ENCODE results near the gene CHST6. TPM values are rescaled to one million over a fixed set of nuclear protein-coding genes. Genes with fewer than 3 reads are reported as not detected.
"Not testable (repeated sequence)": the region's sequence is repeated elsewhere in the genome, so short reads cannot be mapped to it uniquely, and the experiment has no call there.

CHST6 gene
- total RNA-seq, 3 donors from 2014 or later = 1.8 to 2.9 (median 2.9) TPM

DNA sequence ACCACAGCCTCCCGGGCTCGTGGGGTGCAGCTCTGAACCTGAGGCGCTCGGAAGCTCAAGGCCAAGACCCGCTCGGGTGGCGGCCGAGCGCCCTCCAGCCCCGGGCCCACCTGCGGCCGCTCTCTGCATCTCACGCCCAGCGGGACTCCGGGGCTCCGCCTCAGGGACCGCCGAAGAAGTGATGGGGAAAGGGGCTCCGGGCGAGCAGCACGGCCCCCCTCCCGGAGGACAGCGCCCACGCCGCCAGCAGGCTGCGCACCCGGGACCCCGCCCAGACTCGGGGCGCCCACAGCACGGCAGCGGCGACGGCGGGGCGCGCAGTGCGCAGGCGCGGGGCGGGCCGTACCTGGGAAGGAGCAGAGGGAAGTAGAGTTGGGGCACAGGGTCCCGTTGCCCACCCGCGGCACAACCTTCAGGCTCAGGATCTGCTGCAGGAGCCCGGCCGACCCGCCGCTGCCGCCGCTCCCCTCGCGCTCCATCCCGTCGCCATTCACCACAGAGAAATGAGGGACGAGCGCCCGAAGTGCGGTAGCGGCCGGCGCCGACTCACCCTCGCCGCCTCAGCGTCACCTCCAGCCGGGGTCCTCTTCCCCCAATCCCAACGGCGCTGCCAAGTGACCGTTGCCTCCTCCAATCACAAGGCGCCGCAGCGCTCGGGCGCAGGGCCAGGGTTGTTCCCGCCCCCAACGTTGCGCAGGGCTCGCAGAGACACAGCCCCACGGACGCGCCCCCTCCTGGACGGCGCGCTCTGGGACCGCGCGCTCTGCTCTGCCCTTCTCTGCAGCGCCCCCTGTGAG, 30.9 kb downstream of the CHST6 start, which contains the start of gene TMEM170A:
TMEM170A (minus strand) TSS at position 568 of the 797 bp plus-strand sequence; CDS start at position 479, 89 bp downstream.
- ATAC-seq (peak; percentile 96), DNase-seq (peak; percentile 100)
- peaks cover 5% of the 10 kb centered on the region for H3K36me3 ChIP-seq (ENCODE audit: low read depth)
- intact Hi-C loops (cut with DNase I, micrococcal nuclease) = loop anchor here (10.0 kb wide), 2 partner anchors 50 to 270 kb away; no protein-coding TSS in a partner anchor
- TF ChIP-seq, protein P1, sequence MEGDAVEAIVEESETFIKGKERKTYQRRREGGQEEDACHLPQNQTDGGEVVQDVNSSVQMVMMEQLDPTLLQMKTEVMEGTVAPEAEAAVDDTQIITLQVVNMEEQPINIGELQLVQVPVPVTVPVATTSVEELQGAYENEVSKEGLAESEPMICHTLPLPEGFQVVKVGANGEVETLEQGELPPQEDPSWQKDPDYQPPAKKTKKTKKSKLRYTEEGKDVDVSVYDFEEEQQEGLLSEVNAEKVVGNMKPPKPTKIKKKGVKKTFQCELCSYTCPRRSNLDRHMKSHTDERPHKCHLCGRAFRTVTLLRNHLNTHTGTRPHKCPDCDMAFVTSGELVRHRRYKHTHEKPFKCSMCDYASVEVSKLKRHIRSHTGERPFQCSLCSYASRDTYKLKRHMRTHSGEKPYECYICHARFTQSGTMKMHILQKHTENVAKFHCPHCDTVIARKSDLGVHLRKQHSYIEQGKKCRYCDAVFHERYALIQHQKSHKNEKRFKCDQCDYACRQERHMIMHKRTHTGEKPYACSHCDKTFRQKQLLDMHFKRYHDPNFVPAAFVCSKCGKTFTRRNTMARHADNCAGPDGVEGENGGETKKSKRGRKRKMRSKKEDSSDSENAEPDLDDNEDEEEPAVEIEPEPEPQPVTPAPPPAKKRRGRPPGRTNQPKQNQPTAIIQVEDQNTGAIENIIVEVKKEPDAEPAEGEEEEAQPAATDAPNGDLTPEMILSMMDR (IDR thresholded peaks at IDR 0.05) = peak; percentile 100
- no peaks in the 10 kb centered on the region for H3K9me3 ChIP-seq
- peaks cover 35% of the 10 kb centered on the region for H3K4me1 ChIP-seq (ENCODE audit: low read depth)
- H3K4me3 ChIP-seq = peak within 1 kb of the TSS; percentile 96

DNA sequence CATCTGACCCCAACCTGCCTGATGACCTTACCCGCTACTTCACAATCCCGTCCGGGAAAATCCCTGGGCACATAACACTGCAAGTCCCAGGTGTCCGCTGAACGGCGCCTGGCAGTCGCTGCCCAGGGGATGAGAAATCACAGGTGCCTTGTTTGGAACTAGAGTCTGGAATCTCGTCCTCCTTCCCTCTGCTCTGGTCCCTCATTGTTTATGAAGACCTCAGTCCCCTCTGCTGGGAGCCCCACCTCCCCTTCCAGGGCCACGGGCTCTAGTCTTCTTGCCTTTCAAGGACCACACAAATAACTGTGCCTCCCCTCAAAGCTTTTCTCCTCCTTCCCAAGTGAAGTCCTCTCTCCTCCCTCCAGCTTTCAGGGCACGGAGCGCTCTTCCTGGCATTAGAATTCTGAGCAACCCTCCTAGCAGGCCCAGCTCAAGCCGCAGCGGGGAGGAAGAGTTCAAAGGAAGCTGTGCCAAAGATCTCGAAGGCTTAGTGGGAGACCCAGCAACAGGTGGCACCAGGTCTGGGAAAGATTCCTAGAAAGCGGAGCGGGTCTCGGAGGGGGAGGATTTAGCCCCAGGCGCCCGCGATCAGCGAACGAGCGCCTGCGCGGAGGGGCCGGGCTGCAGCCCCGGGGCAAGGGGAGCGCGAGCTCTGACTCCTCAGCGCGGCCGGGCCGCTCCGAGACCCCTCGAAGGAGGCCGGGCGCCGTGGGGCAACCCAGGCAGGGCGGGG, 31.7 kb downstream of the CHST6 start:
- DNase-seq (peak in 2 of 3 donors; percentile 45 to 62), ATAC-seq (peak; percentile 26)
- intact Hi-C loops (cut with DNase I, micrococcal nuclease) = loop anchor here (10.0 kb wide), 2 partner anchors 51 to 269 kb away; no protein-coding TSS in a partner anchor
- not testable (repeated sequence) for H3K9me3 ChIP-seq; H3K36me3 ChIP-seq (ENCODE audit: low read depth)
- H3K4me1 ChIP-seq (ENCODE audit: low read depth) = peaks cover 40% of the 10 kb centered on the region
- H3K4me3 ChIP-seq = peak overlapping the region; percentile 96

DNA sequence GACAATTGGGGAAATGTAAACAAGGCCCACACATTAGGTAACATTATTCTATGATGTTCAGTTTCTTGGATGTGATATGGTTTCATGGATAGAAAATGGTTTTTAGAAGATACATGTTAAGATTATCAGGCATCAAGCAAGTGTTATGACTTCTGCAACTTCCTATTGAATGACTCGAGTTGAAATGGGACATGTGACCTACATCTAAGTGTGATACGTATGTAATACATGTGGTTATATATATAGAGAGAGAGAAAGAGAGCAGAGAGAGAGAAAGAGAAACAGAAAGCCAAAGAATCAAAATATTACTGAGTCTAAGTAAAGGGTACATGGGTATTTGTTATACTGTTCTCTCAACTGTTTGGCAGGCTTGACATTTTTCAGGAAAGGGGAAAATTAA, 32.4 kb downstream of the CHST6 start:
- TF ChIP-seq, protein P1 (IDR thresholded peaks at IDR 0.05) = no peak
- Histone ChIP-seq H3K4me1 (ENCODE audit: low read depth) (peaks cover 48% of the 10 kb centered on the region), H3K9me3 (no peaks in the 10 kb centered on the region), H3K4me3 (no peak overlapping the region), H3K36me3 (ENCODE audit: low read depth) (peaks cover 5% of the 10 kb centered on the region)
- DNase-seq (no peak), ATAC-seq (no peak)
- intact Hi-C loops (cut with DNase I, micrococcal nuclease) = loop anchor here (10.0 kb wide), 2 partner anchors 52 to 268 kb away; no protein-coding TSS in a partner anchor

DNA sequence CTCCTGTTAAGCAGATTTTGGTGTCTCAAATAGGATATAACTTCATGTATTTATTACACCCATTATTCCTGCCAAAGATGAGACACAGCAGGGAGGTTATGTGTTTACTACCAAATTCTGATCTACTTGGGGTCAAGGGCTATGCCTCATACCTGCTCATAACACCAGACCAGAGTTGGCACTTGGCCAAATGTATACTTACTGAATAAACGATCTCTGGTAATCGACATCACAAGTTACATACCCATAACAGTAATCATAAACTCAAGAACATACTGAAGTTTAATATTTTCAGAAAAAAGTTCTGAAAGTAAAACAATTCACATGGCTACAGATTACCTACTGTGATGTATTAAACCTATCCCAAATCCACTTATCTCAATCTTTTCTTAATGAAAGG, 33.7 kb downstream of the CHST6 start:
- ATAC-seq (no peak), DNase-seq (no peak)
- Histone ChIP-seq H3K4me3 (no peak overlapping the region), H3K36me3 (ENCODE audit: low read depth) (peaks cover 5% of the 10 kb centered on the region), H3K4me1 (ENCODE audit: low read depth) (peaks cover 60% of the 10 kb centered on the region), H3K9me3 (no peaks in the 10 kb centered on the region)
- TF ChIP-seq, protein P1 (IDR thresholded peaks at IDR 0.05) = no peak
- intact Hi-C loops (cut with DNase I, micrococcal nuclease) = loop anchor here (10.0 kb wide), 2 partner anchors 53 to 267 kb away; no protein-coding TSS in a partner anchor

DNA sequence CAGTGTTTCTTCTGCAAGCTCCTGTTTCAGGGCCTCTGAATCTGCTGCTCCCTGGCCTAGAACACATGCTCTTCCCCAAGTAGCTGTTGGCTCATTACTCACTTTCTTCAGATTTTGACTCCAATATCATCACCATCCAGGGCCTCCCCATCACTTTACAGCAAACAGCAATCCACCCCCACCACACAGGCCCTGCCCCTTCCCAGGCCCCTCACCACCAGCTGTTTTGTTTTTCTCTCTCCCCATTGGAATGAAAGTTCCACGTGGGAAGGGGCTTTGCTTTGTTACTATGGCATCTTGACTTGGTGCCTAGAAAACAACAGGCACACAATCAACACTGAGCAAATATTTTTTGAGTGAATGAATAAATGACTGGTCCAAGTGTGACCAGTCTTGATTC, 34.8 kb downstream of the CHST6 start:
- H3K4me1 ChIP-seq (ENCODE audit: low read depth) = peaks cover 71% of the 10 kb centered on the region
- no peak overlapping the region for H3K4me3 ChIP-seq
- no peak for DNase-seq
- H3K9me3 ChIP-seq = no peaks in the 10 kb centered on the region
- H3K36me3 ChIP-seq (ENCODE audit: low read depth) = peaks cover 5% of the 10 kb centered on the region
- intact Hi-C loops (cut with DNase I, micrococcal nuclease) = loop anchor here (10.0 kb wide), 2 partner anchors 54 to 266 kb away; no protein-coding TSS in a partner anchor
- TF ChIP-seq, protein P1 (IDR thresholded peaks at IDR 0.05) = no peak
- no peak for ATAC-seq
